SK-N-MC (cell line): Measurements from ENCODE around the gene OR7A5.

ENCODE experiments used
- FOXP2 ChIP-seq: optimal IDR thresholded peaks from 2 replicates; pipeline ENCODE3; 2011; ENCODE audit warnings: mild to moderate bottlenecking, moderate library complexity; ENCODE audit not compliant: insufficient read depth; ENCODE audit errors: extremely low read length, control extremely low read depth
- POLR2AphosphoS5 ChIP-seq: IDR thresholded peaks from 2 replicates; pipeline ENCODE4 v1.6.1; 2012; ENCODE audit warnings: mild to moderate bottlenecking, low read depth, low read length, borderline replicate concordance

GRCh38 chr19:14782626-14783409, 52.2 kb downstream of the OR7A5 start:
- TF ChIP-seq FOXP2 (no peak), POLR2AphosphoS5 (no peak)
